Measurements from ENCODE around the gene GLB1L.

Gene GLB1L

GRCh38 chr2:219220652-219221402 is 24.4 kb downstream of the GLB1L start:
- DNase-seq, result no peak

- no peak for DNase-seq
Observed at GRCh38 chr2:219219784-219220532, 25.3 kb downstream of the GLB1L start.

GRCh38 chr2:219218732-219219701 is 26.2 kb downstream of the GLB1L start, which contains the start of gene ABCB6:
TSS of gene ABCB6 (minus strand) at chr2:219218958. CDS start at chr2:219218673, 285 bp downstream.
- DNase-seq, result peak; percentile 91

DNA sequence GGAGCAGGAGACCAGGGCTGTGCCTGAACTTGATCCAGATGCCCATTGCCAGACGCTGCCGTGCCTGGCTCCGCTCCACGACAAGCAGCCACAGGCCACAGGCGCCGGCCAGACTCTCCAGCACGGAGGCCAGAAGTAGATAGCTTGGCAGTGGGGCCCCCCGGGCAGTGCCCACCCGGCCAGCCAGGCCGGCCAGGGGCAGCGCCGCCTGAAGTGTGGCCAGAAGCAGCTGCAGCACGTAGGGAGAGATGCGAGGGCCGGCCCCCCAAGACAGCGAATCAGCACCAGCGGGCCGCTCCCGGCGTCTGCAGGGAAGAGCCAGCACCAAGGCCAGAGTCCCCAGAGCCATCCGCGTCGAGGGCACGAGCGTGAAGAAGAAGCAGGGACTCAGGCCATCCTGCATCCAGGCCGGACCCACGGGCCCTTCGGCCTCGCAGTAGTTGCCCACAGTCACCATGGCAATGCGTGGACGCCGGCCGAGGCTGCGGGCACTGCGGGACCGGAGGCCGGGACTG is 27.0 kb downstream of the GLB1L start:
- no peak for DNase-seq

DNA sequence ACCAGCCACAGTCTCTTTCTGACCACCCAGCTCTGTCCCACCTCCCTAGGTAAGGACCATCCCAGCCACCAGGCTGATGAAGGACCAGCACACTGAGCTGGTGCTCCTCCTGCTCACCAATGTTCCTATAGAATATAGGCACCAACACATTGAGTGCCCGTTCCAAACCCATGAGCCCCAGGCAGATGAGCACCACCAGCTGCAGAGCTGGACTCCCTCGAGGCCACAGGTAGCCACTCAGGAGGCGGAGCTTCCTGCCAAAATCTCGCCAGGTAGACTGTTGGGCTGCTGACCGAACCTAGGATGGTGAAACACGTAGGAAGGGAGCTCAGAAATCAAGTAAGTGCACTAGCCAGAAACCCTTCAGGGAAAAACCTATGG is 28.7 kb downstream of the GLB1L start:
- DNase-seq, result no peak

GRCh38 chr2:219215871-219216534 is 29.2 kb downstream of the GLB1L start:
- no peak for DNase-seq

GRCh38 chr2:219214786-219215185 is 30.5 kb downstream of the GLB1L start:
- DNase-seq, result no peak

- no peak for DNase-seq
Observed at GRCh38 chr2:219214141-219214540, 31.1 kb downstream of the GLB1L start.

- DNase-seq, result no peak
Observed at GRCh38 chr2:219213486-219214071, 31.7 kb downstream of the GLB1L start.

DNA sequence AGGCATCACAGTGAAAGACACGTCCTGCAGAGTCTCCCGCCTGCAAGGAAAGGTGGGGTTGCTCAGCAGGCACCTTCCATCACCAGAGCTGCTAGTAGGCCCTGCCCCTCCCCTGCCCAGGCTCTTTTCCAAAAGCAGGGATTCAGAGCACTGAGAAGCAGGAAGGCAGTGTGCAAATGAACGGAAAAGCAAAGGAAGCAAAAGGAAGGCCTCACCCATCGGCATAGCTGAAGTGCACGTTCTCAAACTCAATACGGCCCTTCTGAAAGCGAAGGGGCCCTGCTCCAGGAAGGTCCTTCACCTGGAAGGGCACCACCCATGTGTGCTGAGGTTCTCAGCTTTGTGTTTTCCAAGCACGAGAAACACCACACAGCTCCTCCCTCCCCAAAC is 32.2 kb downstream of the GLB1L start:
- DNase-seq, result no peak

DNA sequence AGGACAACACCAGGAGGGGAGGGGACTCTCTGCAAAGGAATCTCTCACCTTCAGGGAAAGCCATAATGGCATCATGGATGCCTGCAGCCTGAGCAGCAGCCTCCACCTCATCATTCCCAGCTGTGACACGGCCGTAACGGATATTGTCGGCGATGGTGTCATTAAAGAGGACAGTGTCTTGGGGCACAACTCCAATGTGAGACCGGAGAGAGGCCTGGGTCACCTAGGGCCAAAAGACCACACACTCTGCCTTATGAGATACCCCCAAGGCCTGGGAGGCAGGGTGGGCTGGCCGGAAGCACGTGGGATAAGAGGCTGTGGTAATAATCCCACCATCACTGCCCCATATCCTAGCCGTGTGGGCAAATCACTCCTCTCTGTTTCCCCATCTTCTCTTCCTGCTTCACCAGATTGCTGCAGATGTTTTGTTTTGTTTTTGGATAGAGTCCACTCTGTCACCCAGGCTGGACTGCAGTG is 34.3 kb downstream of the GLB1L start:
- DNase-seq, result no peak

DNA sequence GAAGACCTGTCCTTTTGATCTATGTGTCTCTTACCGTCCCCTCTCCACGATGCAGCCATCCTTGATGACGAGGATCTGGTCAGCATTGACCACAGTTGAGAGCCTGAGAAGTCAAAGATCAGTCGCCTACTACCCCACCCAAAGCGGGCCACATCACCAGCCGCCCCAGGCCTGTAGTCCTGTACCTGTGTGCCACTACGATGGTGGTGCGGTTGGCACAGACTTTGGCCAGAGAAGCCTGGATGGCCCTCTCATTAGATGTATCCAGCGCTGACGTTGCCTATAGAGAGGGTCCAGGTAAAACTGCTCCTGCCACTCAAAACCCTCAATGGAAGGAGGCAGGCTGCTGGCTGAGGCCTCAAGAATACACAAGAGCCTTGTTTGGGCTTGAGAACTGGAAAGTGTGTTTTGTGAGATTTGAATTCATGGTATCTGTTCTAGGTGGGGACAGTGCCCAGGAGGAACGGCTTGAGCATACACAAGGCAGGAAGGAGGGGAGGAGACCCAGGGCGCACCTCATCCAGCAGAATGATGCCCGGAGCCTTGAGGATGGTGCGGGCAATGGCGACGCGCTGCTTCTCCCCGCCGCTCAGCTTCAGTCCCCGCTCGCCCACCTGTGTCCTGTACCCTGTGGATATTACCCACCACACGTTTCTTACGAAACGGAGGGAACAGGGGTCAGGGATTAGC is 34.9 kb downstream of the GLB1L start:
- DNase-seq, result no peak

DNA sequence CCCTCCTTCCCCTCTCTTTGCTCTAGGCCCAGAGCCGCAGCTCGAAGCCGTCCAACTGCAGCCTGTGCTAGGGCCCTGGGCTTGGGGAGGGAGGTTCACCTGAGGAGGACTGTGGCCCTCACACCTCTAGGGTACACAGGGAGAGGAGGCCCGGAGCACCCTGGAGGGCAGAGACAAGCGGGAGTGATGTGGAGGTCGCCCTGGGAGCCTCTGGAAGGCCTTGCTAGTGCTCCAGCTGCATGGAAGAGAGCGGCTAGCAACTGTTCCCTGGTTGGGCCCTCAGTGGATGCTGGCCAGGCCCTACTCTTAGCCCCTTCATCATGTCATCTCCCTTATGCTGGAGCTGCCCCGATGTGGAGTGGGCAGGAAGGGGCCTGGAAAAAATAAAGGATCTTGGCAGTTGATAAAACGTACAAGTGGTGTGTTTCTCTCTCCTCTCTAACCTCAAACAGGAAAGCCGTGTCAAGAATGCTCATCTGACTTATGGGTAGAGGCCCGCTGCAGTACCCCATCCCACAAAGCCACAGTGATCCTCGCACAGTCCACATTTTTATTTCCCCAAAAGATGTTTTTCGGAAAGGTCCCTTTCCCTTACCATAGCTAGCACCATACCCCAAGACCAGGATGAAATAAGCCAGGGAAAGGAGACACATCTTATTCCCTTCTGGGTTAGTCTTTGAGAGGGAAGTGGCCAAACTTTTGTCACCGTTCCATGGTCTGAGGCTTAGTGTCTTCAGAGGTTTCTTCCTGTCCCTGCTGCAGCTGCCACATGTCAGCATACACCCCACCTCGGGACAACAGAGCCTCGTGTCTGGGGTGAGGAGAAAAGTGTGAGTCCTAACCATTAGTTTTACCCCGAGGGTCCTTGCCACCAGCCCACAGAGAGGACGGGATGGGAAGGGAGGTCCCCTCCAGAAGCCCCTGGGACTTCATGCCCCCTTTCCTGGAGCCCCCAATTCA is 35.7 kb downstream of the GLB1L start:
- DNase-seq, result no peak

DNA sequence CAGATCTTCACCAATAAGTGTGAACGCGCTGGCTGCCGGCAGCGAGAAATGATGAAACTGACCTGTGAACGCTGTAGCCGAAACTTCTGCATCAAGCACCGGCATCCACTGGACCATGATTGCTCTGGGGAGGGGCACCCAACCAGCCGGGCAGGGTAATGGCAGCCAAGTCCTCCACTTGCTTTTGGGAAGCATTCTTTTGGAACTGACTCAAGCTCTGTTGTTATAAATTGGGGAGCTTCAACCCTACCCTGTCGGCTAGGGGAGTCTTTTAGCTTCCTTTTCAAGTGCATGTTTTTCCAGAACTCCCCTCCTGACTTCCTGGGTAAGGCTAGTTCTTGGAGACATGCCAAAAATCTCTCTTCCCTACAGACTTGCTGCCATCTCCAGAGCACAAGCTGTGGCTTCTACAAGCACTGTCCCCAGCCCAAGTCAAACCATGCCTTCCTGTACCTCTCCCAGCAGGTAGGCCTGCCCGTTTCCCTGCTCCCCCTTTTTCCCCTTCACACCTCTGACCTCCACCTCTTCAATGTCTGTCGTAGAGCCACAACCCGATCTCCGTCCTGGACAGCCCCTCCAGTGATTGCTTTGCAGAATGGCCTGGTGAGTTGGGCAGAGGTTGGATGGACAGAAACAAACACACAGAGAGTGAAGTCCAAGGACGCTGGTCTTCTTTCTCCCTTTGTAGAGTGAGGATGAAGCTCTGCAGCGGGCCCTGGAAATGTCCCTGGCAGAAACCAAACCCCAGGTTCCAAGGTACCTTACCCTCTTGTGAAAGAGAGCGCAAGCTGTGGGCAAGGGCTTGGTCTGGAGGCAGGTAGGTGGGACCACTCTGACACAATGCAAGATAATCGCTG is 37.1 kb downstream of the GLB1L start:
- DNase-seq, result no peak

GRCh38 chr2:219207134-219207883 is 37.9 kb downstream of the GLB1L start:
- DNase-seq, result no peak

DNA sequence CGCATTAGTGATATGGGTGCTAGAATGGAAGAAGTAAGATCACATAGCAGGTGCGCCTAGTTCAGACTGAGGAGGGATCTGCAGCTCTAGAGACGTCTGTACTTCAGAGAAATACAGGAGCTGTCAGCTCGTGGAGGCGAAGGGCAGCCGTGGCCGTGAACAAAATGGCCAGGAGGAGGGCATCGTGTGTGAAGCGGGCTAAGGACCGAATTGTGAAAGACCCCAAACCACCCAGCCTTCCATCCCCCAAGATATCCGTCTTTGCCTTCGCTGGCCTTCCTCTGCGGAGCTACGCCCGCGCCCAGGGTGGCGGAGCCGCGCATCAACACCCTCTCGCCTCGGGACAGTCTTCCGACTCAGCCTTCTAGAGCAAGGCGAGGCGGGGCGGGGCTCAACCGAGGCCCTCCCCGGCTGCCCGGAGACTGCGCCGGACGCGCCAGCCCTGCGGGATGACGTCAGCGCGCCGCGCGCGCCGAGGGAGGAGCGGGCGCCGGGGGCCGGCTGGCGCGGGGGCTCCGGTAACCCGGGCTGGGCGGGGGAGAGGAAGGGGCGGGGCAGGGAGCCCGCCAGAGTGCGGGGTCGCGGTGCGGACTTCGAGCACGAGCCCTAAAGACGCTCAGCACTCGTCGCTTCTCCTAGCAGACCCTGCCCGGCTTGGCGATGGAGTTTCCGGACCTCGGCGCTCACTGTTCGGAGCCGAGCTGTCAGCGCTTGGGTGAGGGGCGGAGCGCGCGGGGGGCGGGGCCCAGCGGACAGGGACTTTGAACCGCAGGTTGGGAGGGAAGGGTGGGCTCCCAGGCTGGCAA is 38.7 kb downstream of the GLB1L start, which contains the start of gene ZFAND2B:
TSS of gene ZFAND2B (plus strand) at position 455 of the 806 bp plus-strand sequence. CDS start at position 661, 206 bp downstream.
- DNase-seq, result peak; percentile 94

DNA sequence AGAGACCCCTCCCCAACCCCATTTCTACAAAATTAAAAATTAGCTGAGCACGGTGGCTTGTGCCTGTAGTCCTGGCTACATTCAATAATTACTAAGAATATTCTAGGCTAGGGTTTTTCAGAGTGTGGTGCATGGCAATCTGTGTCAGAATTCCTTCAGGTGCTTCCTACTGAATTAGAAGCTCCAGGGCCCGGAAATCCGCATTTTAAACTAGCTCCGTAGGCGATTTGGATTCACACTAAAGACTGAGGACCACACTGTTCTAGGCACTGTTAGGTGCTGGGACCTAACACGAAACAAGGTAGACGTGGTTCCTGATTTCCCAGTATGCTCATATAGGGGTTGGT is 39.3 kb downstream of the GLB1L start:
- DNase-seq, result no peak
